Ascending aorta (tissue), 2 donors: ENCODE results near the gene NKPD1. TPM values are rescaled to one million over a fixed set of nuclear protein-coding genes. Genes with fewer than 3 reads are reported as not detected.

Experiments used
- DNase-seq, 2 donors: peaks; one replicate each; pipeline ENCODE4 v3.0.0-alpha.2; 2019; ENCODE audit warnings: low spot score in 2 of 2
- H3K27ac ChIP-seq, 2 donors: fragments of 200-600 bp; sonication (generic); one replicate each; pipeline ENCODE4 v1.5.1; 2016 to 2017; ENCODE audit warnings: mild to moderate bottlenecking in 1 of 2
- H3K27me3 ChIP-seq: fragments of 200-600 bp; sonication (generic); one replicate; pipeline ENCODE4 v1.5.1; 2017
- H3K36me3 ChIP-seq, 2 donors: fragments of 200-600 bp; sonication (generic); one replicate each; pipeline ENCODE4 v1.5.1; 2016
- H3K4me1 ChIP-seq, 2 donors: fragments of 200-600 bp; sonication (generic); one replicate each; pipeline ENCODE4 v1.5.1; 2016 to 2017; ENCODE audit warnings: mild to moderate bottlenecking in 1 of 2
- H3K4me3 ChIP-seq, 2 donors: fragments of 200-600 bp; sonication (generic); one replicate each; pipeline ENCODE4 v1.5.1; 2016 to 2017; ENCODE audit warnings: mild to moderate bottlenecking in 1 of 2
- H3K9me3 ChIP-seq, 2 donors: fragments of 200-600 bp; sonication (generic); one replicate each; pipeline ENCODE4 v1.5.1; 2016
- CTCF ChIP-seq, 3 experiments: fragments of 200-600 bp in 2 of 3; fragments of 450-650 bp in 1 of 3; sonication (generic) in 2 of 3; IDR thresholded peaks; one replicate each; pipeline ENCODE4 v1.5.1; 2016 to 2019; ENCODE audit warnings: antibody characterized with exemption in 3 of 3, mild to moderate bottlenecking in 1 of 3, moderate library complexity in 1 of 3
- intact Hi-C: fragments of 100-400 bp; cut with DNase I; formaldehyde crosslinking; loops from one replicate; pipeline ENCODE4 v1.15.1; 2023
- total RNA-seq: library from RNA; depleted of rRNA; stranded (reverse); fragments of >200 nt; gene quantifications from one replicate; pipeline ENCODE4 v1.1.0, GENCODE V29; 2016

NKPD1 gene
- total RNA-seq, 1 donor from 2014 or later, result not detected

- intact Hi-C loops, result no loop called here
These were observed 4.7 kb downstream of the NKPD1 start for GRCh38 chr19:45156011-45156630.

GRCh38 chr19:45154064-45154827 lies 6.5 kb downstream of the NKPD1 start:
- Histone ChIP-seq H3K27me3 (peaks cover 20% of the 10 kb centered on the region), H3K9me3 (no peaks in the 10 kb centered on the region), H3K36me3 (no peaks in the 10 kb centered on the region), H3K4me1 (peaks cover 17 to 22% of the 10 kb centered on the region in 2 donors), H3K27ac (no peak overlapping the region), H3K4me3 (peak overlapping the region in 1 of 2 donors; percentile 59)
- no peak for TF ChIP-seq CTCF (IDR thresholded peaks at IDR 0.05)
- intact Hi-C loops, result no loop called here
- no peak for DNase-seq

More at GRCh38 chr19:45156011-45156630, 4.7 kb downstream of the NKPD1 start:
- no peak overlapping the region for H3K4me3 ChIP-seq
- H3K27ac ChIP-seq, result no peak overlapping the region
- DNase-seq, result no peak
- peaks cover 19% of the 10 kb centered on the region for H3K27me3 ChIP-seq
- no peak for TF ChIP-seq CTCF (IDR thresholded peaks at IDR 0.05)
- no peaks in the 10 kb centered on the region for H3K36me3 ChIP-seq
- no peaks in the 10 kb centered on the region for H3K9me3 ChIP-seq
- H3K4me1 ChIP-seq, result peaks cover 17 to 22% of the 10 kb centered on the region in 2 donors

GRCh38 chr19:45153339-45154063 lies 7.3 kb downstream of the NKPD1 start:
- Histone ChIP-seq H3K27me3 (peaks cover 20% of the 10 kb centered on the region), H3K9me3 (no peaks in the 10 kb centered on the region), H3K27ac (no peak overlapping the region), H3K4me3 (peak overlapping the region; percentile 40 to 59), H3K4me1 (peaks cover 17 to 22% of the 10 kb centered on the region in 2 donors), H3K36me3 (no peaks in the 10 kb centered on the region)
- intact Hi-C loops, result no loop called here
- no peak for DNase-seq
- no peak for TF ChIP-seq CTCF (IDR thresholded peaks at IDR 0.05)

GRCh38 chr19:45152504-45153338 lies 8.1 kb downstream of the NKPD1 start:
- H3K27ac ChIP-seq, result no peak overlapping the region
- H3K36me3 ChIP-seq, result no peaks in the 10 kb centered on the region
- H3K27me3 ChIP-seq, result peaks cover 17% of the 10 kb centered on the region
- peak overlapping the region; percentile 40 to 59 for H3K4me3 ChIP-seq
- TF ChIP-seq CTCF (IDR thresholded peaks at IDR 0.05), result no peak
- intact Hi-C loops, result no loop called here
- no peaks in the 10 kb centered on the region for H3K9me3 ChIP-seq
- peaks cover 17 to 22% of the 10 kb centered on the region in 2 donors for H3K4me1 ChIP-seq
- DNase-seq, result no peak

GRCh38 chr19:45151821-45152503 lies 8.8 kb downstream of the NKPD1 start:
- Histone ChIP-seq H3K27ac (no peak overlapping the region), H3K4me3 (peak overlapping the region; percentile 40 to 59), H3K36me3 (no peaks in the 10 kb centered on the region), H3K9me3 (no peaks in the 10 kb centered on the region), H3K4me1 (peaks cover 17 to 22% of the 10 kb centered on the region in 2 donors), H3K27me3 (peaks cover 17% of the 10 kb centered on the region)
- intact Hi-C loops, result no loop called here
- DNase-seq, result no peak
- TF ChIP-seq CTCF (IDR thresholded peaks at IDR 0.05), result no peak
